ENCODE data around the gene KCNN3.

The KCNN3 gene

DNA sequence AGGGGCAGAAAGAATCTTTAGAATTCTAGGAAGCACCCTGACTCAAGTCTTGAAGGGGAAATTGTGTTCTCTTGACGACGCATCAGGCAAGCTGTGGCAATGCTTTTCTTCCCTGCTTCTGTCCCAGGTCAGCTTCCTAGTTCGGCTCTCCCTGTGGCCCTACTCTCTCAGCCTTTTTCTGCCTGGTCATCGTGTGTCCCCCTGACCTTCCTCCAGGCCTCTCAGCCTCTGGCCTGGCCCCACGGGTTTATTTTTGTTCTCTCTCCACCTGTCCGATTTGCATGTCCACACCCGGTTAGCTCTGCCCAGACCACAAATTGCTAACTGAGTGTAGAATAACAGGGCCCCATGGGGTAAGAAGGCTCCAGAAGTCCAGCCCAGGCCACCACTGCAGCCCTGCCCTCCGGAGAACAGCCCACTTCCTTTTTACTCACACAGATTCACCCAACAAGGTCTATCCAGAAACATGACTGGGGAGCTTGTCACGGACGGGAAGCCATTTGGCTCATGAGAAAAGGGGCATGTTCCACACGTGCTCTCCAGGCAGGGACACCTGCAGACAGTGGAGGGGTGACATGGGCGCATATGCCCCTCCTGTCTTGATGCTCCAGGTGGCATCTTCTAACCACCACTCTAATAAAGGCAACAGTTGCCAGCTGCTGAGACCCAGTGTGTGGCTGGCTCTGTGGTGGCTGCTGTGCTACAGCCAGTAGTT is 9.8 kb downstream of the KCNN3 start:
- no peak for DNase-seq

DNA sequence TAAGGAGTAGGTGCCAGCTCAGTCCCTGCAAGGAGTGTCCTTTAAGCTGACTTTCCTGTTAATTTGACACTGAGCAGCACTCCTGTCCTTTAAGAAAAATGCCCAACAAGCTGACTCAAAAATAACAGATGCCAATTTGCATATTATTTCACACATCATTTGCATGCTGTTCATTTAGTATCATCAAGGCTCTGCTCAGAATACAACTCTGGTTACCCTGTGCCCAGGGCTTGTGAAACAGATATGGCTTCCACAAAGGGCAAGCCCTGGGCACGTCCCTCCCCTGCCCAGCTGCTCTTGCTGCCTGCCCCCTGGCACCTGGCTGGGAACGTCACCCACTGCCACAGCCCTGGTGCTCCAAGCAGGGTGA is 10.3 kb downstream of the KCNN3 start:
- no peak for DNase-seq

DNA sequence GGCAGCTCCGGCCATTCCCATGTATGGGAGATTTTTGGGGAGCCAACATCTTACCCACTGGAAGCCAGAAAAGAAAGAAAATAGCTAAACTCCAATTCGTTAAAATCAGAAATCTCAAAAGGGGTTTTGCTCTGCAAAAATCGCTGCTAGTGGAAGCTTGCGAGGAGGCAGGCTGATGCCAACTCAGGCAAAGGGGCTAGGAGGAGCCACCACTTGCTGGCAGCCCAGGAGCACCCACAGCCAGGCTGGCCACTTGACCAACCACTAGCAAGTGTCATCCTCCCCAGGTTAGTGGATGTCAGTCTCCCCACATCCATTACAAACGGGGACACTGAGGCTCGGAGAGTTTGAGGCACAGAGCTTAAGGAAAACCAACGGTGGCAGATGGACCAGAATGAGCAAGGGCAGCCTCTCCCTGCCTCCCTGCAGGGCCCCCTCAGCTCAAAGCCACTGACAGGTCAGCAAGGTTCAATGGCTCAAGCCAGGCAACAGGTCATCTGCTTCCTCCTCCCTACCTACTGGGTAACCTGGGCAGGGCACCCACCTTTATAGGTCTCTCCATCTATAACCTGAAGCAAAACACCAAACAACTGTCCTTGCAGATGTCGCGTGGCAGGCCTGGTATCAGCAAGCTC is 10.8 kb downstream of the KCNN3 start:
- no peak for DNase-seq

DNA sequence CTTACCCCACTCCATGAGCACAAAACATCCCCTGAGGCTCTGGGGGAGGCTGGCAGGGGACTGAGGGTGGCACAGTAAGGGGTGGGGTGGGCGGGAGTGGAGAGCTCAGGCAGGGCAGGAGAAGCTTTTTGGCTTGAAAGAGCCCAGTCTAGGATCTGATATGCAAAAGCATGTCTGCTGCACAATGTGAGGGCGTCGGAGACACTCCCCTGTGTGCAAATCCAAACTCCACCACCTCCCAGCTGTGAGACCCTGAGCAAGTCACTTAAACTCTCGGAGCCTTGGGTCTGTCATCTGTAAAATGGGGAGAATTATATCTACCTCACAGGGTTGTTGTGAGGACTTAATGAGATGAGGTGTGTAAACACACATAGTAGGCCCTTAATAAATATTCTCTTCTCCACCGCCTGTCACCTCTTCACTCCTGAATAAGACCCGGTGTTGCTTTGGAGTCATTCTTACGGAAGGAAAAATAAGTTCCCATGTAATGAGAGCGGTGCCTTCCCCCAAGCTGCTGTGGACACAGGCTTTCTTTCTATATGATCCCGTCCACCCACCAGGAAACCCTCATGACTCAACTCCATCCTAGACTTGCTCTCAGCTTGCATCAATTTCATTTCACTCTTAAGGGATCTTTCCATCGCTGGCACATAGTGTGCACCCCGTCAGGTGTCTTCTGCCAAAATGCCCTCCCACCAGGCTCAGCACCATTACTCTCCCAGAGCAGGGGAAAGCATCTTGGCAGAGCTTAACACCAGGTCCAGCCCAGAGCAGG is 12.5 kb downstream of the KCNN3 start:
- DNase-seq, result no peak

DNA sequence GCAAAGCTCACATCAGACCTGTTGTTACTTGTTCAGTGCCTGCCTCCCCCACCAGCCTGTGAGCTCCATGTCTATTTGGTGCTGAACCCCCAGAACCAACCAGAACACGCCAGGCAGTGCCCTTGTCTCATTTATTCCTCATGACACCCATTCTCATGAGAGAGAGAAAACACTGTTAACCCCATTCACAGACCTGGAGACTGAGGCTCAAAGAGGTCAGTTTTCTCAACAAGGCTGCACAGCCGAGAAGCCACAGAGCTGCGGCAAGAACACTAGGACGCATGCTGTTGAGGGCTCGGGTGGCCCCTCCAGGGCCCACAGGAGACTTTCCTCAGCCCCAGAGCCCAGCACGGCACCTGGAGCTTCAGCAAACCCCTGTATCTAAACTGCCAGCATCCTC is 13.1 kb downstream of the KCNN3 start:
- no peak for DNase-seq

DNA sequence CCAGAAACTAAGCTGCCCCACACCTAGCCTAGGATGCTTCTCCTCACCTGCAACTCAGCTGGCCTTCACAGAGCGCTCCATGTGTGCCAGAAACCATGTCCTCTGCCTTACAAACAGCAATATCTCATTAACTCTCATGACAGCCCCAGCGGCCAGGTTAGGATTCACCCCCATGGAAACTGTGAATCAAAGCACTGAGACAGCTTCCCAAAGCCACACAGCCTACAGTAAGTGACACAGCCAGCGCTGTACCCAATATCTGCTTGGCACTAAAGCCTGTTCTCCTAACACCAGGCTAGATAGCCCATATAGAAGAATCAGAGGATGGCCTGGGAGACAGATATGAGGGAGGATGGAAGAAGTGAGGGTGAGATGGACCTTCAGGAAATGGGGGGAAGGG is 13.5 kb downstream of the KCNN3 start:
- no peak for DNase-seq

DNA sequence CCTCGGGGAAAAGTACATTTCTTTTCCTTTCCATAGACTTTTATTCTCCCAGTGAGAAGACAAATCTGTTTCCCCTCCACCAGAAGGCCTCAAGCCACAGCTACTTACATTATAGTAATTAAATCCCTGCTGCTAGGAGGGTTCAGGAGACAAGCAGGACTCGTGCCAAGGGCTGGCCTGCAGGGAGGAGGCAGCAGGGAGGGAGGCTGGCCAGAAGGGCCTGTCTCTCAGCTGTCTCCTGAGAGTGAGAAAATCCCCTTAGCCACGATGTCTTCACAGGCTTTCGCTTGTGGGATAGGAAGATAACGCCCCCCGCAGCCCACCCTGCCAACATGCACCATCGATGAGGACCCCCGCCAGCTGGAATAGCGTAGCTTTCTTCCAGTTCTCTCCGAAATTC is 14.0 kb downstream of the KCNN3 start:
- no peak for DNase-seq

DNA sequence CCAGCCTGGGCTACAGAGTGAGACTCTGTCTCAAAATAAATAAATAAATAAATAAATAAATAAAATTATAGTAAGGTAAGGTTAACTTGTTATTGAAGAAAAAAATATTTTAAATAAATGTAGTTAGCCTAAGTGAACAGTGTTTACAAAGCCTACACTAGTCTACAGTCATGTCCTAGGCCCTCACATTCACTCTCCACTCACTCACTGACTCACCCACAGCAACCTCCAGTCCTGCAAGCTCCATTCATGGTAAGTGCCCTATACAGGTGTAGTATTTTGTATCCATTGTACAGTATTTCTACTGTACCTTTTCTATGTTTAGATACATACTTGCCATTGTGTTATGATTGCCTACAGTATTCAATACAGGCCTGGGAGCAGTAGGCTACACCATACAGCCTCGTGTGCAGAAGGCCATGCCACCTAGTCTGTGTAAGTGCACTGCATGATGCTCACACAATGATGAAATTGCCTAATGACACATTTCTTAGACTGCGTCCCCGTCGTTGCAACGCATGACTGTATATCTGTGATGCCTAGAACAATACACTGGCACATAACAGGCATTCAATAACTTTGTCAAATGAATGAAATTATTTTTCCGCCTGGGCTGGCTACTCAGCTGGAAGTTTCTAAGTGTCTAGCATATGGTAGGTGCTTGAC is 14.8 kb downstream of the KCNN3 start:
- DNase-seq, result no peak

DNA sequence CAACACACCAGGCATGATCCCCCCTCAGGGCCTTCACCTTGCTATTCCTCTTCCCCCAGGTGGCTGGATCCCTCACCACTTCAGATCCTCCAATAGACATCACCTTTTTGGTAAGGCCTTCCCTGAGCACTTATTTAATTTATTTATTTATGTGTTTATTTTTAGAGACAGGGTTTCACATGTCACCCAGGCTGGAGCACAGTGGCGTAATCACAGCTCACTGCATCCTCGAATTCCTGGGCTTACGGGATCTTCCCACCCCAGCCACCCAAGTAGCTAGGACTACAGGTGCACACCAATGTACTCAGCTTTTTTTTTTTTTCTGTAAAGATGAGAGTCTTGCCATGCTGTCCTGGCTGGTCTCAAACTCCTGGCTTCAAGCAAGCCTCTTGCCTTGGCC is 17.2 kb downstream of the KCNN3 start:
- no peak for DNase-seq

DNA sequence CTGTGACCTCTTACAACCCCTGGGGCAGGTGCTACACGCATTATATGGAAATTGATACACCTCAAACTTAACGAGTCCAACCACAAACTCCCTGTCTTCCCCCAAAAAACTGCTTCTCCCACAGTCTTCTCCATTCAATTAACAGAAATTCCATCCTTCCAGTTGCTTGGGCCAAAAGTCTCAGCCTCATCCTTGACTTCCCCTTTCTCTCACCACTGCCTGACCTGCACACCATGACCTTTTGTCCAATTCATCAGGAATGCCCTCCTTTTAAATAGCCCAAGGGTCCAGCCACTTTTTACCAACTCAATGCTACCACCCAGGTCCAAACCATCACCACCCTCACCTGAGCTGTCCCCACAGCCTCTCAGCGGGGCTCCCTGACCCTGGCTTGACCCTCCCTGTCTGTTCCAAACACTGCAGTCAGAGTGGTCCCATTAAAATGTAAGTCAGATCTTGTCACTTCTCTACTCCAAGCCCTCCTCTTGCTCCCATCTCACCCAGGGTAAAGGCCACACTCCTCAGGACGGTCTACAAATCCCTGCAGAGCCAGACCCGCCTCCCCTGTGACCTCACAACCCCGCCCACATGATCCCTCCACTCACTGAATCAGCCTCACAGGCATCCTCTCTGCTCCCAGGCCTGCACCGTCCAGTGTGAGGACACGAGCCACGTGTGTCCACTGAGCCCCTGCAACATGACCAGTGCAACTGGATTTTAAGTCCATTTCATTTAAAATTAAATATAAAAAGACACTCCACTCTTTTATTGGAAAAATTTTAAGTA is 18.5 kb downstream of the KCNN3 start:
- DNase-seq, result no peak

DNA sequence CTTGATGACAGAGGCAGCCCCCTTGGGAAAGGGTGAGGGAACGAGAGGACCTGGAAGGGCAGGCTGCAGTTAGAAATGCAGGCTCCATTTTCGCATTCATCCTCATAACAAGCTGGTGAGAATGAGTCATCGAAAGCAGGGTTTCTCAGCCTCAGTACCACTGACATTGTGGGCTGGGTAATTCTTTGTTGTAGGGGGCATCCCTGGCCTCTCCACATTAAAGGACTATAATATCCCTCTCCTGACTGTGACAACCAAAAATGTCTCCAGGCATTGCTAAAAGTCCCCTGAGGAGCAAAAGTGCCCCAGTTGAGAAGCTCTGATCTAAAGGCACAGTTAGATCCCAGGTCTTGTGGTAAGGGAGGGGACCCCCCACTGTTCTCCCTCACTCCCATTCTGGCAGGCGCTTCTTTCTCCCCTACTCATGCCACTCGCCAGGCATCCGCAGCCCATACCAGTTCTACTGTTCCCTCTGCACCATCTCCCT is 20.4 kb downstream of the KCNN3 start:
- no peak for DNase-seq

DNA sequence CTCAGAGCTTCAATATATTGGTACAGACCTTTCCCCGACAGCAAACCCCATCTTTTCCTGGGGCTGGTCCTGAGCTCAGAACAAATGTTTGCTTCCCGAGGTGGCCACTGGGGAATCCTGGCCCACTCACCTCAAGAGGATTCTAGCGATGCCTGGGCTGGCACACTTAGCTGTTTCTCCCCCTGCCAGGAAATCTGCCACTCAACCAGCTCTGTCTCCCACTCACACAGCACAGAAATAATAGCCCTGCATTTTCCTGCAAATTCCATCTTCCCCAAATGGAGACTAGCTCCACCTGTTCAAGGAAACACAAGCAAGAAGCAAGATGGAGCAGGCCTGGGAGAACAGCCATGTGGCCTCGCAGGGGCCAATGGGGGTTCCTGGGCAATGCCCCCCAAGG is 21.1 kb downstream of the KCNN3 start:
- DNase-seq, result no peak

DNA sequence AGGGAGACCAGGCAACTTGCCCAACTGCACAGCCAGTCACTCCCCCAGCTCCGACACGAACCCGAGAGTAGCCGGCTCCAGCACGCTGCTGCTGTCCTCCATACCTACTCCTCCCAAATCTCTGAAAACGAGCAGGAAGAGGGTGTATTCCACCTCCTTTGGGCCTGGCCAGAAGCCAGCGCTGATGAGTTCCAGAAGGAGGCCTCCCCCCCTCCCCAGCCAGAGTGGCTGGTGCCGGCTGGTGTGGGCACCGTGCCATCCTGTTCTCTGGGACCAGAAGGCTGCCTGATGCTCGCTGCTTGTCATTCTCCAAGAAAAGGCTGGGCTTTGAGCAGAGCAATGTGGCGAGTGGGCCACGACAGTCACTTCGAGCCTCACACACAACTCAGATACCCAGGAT is 22.2 kb downstream of the KCNN3 start:
- no peak for DNase-seq

DNA sequence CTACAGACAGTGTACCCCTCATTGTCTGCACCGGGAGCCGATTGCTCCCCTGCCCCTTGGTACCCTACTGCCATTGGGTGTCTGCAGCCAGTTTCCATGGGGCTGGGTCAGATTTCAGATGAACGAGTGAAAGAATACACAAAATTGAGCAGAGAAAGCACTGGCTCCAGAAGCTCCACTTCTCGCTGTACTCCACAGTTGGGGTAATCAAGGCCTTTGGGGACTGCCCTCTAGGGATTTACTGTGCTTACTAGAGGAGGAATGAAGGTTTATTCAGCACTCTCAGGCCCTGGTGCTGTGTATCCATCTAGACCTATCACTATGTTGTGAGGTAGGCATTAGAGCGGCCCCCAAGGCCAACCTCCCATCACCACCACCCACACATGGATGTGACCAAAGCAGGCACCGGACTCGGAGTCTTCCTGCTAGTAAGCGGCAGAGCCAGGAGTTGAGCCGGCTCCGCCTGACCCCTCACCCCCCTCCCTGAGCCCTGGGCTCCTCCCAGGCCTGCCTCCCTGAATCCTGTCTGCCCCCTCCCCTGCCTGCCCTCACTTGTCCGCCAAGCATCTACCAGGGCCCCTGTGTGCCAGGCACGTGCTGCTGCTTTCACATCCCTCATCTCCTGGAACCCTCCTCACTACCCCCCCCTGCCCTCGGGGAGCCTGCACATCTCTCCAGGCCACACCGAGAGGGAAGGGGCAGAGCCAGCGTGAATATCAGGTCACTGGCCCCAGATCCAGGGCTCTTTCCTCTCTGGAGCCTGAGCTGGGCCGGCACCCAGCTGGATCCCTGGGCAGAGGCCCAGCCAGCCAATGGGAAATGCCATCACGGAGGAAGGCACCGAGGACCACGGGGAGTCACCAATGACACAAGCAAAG is 23.3 kb downstream of the KCNN3 start:
- no peak for DNase-seq

DNA sequence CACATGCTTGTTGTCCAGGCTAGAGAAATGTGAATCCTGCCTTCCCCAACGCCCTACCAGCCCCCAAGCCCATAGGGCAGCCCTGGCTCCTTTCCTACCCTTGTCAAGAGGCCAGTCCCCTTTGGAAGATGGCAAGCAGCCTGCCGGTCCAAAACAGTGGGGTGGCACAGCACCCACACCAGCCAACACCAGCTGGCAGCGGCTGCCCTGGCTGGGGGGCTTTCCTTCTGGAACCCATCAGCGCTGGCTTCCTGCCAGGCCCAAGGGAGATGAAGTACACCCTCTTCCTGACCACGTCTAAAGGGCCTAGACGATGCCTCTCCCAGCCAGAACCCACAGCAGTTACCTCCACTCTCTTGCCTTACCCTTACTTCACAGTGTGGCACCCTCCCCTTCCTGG is 24.2 kb downstream of the KCNN3 start:
- DNase-seq, result no peak

DNA sequence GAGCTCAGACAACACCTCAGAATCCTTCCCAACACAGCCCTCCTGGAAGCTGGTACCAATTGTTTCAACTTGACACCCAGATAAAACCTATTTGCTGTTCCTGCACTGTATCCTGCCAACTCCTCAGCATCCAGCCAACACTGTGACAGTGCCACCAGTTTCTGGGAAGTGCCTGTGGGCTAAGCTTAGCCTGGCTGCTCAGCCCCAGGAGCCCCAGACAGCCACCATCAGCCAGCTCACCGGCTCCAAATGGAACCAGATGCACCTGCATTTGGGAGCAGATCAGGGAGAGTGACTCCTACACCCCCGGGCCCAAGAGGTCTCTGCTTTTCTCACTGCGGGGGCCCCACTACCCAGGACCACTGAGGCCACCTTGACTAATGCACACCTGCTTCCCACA is 24.9 kb downstream of the KCNN3 start:
- DNase-seq, result no peak

DNA sequence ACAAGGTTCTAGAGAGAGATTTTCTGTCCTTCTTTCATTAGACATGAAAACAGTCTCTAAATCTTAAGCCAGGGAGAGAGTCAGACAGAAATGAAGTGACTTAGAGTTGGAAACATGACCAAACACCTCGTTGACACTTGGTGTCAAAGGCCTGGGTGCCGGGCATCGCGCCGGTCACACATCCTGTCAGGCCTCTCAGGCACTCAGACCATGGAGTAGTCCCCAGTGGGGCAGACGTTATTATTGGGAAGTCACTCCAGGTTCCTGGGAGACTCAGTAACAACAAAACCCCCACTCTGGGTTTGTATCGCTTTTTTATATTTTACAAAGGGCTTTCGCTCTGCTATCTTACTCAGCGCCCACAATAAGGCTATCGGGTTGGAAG is 25.8 kb downstream of the KCNN3 start:
- DNase-seq, result no peak

DNA sequence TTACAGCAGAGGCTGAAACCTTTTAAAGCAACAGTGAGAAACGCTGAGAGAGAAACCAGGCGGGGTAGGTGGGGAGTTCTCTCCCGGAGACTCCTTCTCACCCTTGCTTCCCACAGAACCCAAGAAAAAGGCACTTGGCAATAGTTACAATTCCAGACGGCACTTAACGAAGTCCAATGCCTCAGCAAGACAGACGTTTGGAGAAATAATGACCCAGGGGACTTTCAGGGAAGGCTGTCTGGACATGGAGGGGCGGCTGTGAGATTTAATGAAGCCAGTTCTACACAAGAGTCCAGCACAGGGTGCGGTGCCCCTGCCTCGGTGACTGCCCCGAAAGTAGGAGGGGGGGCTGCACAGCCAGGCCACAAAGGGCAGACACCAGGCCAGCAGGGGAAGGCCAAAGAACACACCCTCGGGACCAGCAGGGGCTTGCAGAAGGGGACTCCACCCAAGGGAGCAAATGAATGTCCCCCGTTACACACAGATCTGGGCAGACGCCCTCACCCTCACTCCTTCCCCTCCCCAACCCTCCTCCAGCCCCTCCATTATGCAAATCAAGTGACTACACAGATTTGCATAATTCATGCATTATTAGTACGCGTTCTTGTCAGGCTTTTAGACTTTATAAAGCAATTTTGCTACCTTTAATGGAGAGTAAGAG is 26.3 kb downstream of the KCNN3 start:
- no peak for DNase-seq

DNA sequence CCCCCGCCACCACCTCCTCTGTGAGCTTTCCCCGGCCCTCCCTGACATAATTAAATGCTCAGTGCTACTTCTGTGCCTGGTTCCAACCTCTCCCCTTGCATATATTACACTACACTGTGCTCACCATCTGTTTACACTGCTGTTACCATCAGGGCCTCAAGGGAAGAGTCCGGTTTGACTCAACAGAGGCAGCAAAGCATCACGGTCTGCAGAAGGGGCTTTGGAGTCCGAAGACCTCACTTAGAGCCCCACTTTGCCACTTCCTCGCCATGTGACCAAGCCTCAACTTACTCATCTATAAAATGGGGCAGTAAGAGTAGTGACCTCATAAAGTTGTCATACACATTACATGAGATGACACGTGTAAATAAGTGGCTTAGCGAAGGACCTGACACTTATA is 27.4 kb downstream of the KCNN3 start:
- no peak for DNase-seq

DNA sequence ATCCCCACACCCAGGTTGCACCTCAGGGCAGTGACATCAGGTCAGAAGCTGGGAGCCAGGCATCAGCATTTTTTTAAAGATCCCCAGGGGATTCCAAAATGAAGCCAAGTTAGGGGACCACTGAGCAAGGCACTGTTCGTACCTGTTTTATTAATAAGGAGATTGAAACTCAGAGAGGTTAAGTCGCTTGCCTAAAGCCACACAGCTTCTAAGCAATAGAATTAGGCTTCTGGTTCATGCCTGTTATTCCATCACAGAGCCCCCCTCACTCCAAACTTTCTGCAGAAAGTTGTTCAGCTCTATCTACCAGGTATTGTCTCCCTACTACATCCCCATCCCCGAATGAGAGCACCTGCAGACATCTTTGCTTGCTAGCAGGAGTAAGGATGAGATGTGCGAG is 28.7 kb downstream of the KCNN3 start:
- no peak for DNase-seq

Data from CD4-positive, alpha-beta T cell treated with Interleukin-10 for 1 hour (primary cell).